ENCODE measurements around the gene FAM170B.

The FAM170B gene

GRCh38 chr10:49168831-49169500, 35.1 kb upstream of the FAM170B start:
- DNase-seq (ENCODE audit: low read depth): peak; percentile 45
- H3K4me3 ChIP-seq (ENCODE audit: low read length): no peak overlapping the region
- TF ChIP-seq, protein P1, sequence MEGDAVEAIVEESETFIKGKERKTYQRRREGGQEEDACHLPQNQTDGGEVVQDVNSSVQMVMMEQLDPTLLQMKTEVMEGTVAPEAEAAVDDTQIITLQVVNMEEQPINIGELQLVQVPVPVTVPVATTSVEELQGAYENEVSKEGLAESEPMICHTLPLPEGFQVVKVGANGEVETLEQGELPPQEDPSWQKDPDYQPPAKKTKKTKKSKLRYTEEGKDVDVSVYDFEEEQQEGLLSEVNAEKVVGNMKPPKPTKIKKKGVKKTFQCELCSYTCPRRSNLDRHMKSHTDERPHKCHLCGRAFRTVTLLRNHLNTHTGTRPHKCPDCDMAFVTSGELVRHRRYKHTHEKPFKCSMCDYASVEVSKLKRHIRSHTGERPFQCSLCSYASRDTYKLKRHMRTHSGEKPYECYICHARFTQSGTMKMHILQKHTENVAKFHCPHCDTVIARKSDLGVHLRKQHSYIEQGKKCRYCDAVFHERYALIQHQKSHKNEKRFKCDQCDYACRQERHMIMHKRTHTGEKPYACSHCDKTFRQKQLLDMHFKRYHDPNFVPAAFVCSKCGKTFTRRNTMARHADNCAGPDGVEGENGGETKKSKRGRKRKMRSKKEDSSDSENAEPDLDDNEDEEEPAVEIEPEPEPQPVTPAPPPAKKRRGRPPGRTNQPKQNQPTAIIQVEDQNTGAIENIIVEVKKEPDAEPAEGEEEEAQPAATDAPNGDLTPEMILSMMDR (conservative IDR thresholded peaks at IDR 0.05; ENCODE audit: low read length): no peak

DNA sequence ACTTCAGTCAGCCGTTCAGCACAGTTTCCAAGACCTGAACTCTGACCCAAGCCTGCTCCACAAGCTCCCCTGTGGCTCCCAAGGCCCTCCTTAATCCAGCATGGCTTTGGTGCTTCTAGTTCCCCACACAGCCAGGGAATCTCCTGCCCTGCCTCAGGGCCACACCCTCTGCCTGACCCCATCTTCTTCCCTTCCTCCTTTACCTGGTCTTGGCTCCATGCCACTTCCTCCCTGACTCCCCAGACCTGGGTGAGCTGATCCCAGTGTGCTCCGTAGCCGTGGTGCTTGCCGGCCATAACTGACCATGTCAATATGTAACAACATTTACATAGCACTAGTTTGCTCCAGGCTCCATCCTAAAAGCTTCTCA, 34.3 kb upstream of the FAM170B start:
- DNase-seq (ENCODE audit: low read depth): no peak
- TF ChIP-seq, protein P1 (conservative IDR thresholded peaks at IDR 0.05; ENCODE audit: low read length): no peak
- H3K4me3 ChIP-seq (ENCODE audit: low read length): no peak overlapping the region

GRCh38 chr10:49167425-49168170, 33.8 kb upstream of the FAM170B start:
- no peak overlapping the region for H3K4me3 ChIP-seq (ENCODE audit: low read length)
- TF ChIP-seq, protein P1 (conservative IDR thresholded peaks at IDR 0.05; ENCODE audit: low read length): no peak
- DNase-seq (ENCODE audit: low read depth): no peak

DNA sequence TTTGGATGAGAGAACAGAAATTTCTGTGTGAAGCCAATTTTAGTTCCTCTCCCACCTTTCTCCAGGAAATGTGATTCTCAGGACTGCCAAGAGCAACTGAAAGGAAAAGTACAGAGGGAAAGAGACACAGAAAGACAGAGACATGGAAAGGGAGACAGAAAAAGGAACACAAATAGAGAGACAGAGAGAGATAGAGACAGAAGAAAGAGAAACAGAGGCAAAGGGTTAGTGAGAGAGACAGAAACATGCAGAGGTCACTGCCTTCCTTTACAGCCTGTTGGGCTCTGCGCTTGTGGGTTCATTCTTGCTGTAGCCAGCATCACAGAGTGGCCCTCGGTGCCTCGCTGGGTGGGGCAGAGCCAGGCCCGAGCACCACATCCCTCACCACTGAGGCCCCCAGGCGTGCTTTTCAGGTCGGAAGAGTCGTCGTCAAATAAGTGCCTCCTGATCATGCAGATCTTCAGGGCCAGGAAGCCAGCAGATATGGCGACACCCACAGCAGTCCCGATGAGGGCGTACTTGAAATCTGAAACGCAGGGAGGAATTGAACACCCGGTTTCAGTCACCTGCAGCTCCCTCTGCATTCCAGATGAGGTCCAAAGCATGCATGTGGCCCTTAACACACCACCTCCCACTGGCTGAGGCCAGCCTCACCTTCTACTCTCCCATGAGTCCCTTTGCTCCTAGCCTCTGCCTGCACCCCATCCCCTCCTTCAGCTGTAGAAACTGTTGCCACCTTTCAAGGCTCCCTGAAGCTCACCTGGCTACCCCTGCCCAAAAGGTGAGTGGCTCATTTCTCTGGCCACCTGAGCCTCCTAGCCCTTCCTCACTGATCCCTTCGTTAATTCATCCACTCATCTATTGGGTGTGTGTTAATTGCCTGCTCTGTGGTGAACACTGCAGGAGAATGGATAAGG, 32.9 kb upstream of the FAM170B start:
- TF ChIP-seq, protein P1 (conservative IDR thresholded peaks at IDR 0.05; ENCODE audit: low read length): no peak
- H3K4me3 ChIP-seq (ENCODE audit: low read length): no peak overlapping the region
- no peak for DNase-seq (ENCODE audit: low read depth)

GRCh38 chr10:49165821-49166483, 32.1 kb upstream of the FAM170B start:
- no peak for DNase-seq (ENCODE audit: low read depth)
- no peak overlapping the region for H3K4me3 ChIP-seq (ENCODE audit: low read length)
- TF ChIP-seq, protein P1 (conservative IDR thresholded peaks at IDR 0.05; ENCODE audit: low read length): no peak

- no peak overlapping the region for H3K4me3 ChIP-seq (ENCODE audit: low read length)
- TF ChIP-seq, protein P1 (conservative IDR thresholded peaks at IDR 0.05; ENCODE audit: low read length): no peak
- no peak for DNase-seq (ENCODE audit: low read depth)
These were observed 31.4 kb upstream of the FAM170B start for GRCh38 chr10:49165259-49165658.

All from AG10803 (cell line).